T-helper 2 cell treated with Interferon-gamma antibody and Interleukin-4, amounts not matched to agents 100 ng/mL and 5 ng/mL, for 36 hours (primary cell): Measurements from ENCODE around the gene PRLR. TPM values are rescaled to one million over a fixed set of nuclear protein-coding genes. Genes with fewer than 3 reads are reported as not detected.
"Not testable (repeated sequence)": the region's sequence is repeated elsewhere in the genome, so short reads cannot be mapped to it uniquely, and the experiment has no call there.

Experiments used
- intact Hi-C: fragments of 100-400 bp; cut with micrococcal nuclease; formaldehyde crosslinking; loops from one replicate; pipeline ENCODE4 v1.15.1; 2023
- total RNA-seq: library from RNA; stranded (reverse); gene quantifications from 2 replicates; pipeline ENCODE4 v1.2.3, GENCODE V29; 2022

The PRLR gene
- total RNA-seq, result not detected in 2 replicates

- intact Hi-C loops, result no loop called here
These were observed at the start of gene PRLR for GRCh38 chr5:35230038-35230611. Gene PRLR, minus strand, starts transcription at chr5:35230487. Its CDS starts 140,867 bp downstream, at chr5:35089620.

- intact Hi-C loops, result no loop called here
These were observed 44.7 kb upstream of the PRLR start for GRCh38 chr5:35274839-35275509.

- intact Hi-C loops, result no loop called here
These were observed 38.7 kb upstream of the PRLR start for GRCh38 chr5:35269006-35269405.

- intact Hi-C loops, result no loop called here
These were observed 36.0 kb upstream of the PRLR start for GRCh38 chr5:35266276-35266675.

- intact Hi-C loops, result no loop called here
These were observed 34.2 kb upstream of the PRLR start for GRCh38 chr5:35264509-35264908.

- intact Hi-C loops, result no loop called here
These were observed 33.1 kb upstream of the PRLR start for GRCh38 chr5:35263266-35263877.

GRCh38 chr5:35253582-35253981 is 23.3 kb upstream of the PRLR start:
- intact Hi-C loops, result no loop called here

- intact Hi-C loops, result no loop called here
These were observed 22.7 kb upstream of the PRLR start for GRCh38 chr5:35252963-35253362.

- intact Hi-C loops, result no loop called here
These were observed 18.8 kb upstream of the PRLR start for GRCh38 chr5:35248843-35249780.

GRCh38 chr5:35247648-35248034 is 17.4 kb upstream of the PRLR start:
- intact Hi-C loops, result no loop called here

GRCh38 chr5:35246900-35247647 is 16.8 kb upstream of the PRLR start:
- intact Hi-C loops, result no loop called here

GRCh38 chr5:35246411-35246810 is 16.1 kb upstream of the PRLR start:
- intact Hi-C loops, result no loop called here

- intact Hi-C loops, result not testable (repeated sequence)
These were observed 15.1 kb upstream of the PRLR start for GRCh38 chr5:35245371-35245770.

- intact Hi-C loops, result no loop called here
These were observed 13.9 kb upstream of the PRLR start for GRCh38 chr5:35244171-35244570.

GRCh38 chr5:35242702-35243258 is 12.5 kb upstream of the PRLR start:
- intact Hi-C loops, result no loop called here

- intact Hi-C loops, result no loop called here
These were observed 10.6 kb upstream of the PRLR start for GRCh38 chr5:35240892-35241291.

- intact Hi-C loops, result no loop called here
These were observed 9.8 kb upstream of the PRLR start for GRCh38 chr5:35239911-35240610.

- intact Hi-C loops, result no loop called here
These were observed 9.2 kb upstream of the PRLR start for GRCh38 chr5:35239476-35239875.

GRCh38 chr5:35237580-35238376 is 7.5 kb upstream of the PRLR start:
- intact Hi-C loops, result no loop called here
